ENCODE results near the gene C16orf90.

C16orf90 gene

GRCh38 chr16:3523281-3523680 is 28.0 kb upstream of the C16orf90 start:
- H3K4me3 ChIP-seq (ENCODE audit: low read depth, low read length) = no peak overlapping the region
- no peak for TF ChIP-seq CTCF (IDR thresholded peaks at IDR 0.05; ENCODE audit: insufficient read depth, low read depth, low read length, missing control alignments)
- DNase-seq (ENCODE audit: low read depth) = no peak

GRCh38 chr16:3520841-3521240 is 25.6 kb upstream of the C16orf90 start:
- DNase-seq (ENCODE audit: low read depth) = no peak
- no peak for TF ChIP-seq CTCF (IDR thresholded peaks at IDR 0.05; ENCODE audit: insufficient read depth, low read depth, low read length, missing control alignments)
- no peak overlapping the region for H3K4me3 ChIP-seq (ENCODE audit: low read depth, low read length)

GRCh38 chr16:3520413-3520812 is 25.1 kb upstream of the C16orf90 start:
- H3K4me3 ChIP-seq (ENCODE audit: low read depth, low read length) = no peak overlapping the region
- no peak for DNase-seq (ENCODE audit: low read depth)
- TF ChIP-seq CTCF (IDR thresholded peaks at IDR 0.05; ENCODE audit: insufficient read depth, low read depth, low read length, missing control alignments) = no peak

GRCh38 chr16:3519581-3519980 is 24.3 kb upstream of the C16orf90 start:
- TF ChIP-seq CTCF (IDR thresholded peaks at IDR 0.05; ENCODE audit: insufficient read depth, low read depth, low read length, missing control alignments) = no peak

GRCh38 chr16:3518986-3519348 is 23.7 kb upstream of the C16orf90 start:
- DNase-seq (ENCODE audit: low read depth) = no peak
- TF ChIP-seq CTCF (IDR thresholded peaks at IDR 0.05; ENCODE audit: insufficient read depth, low read depth, low read length, missing control alignments) = no peak
- H3K4me3 ChIP-seq (ENCODE audit: low read depth, low read length) = no peak overlapping the region

More at GRCh38 chr16:3519581-3519980, 24.3 kb upstream of the C16orf90 start:
- no peak overlapping the region for H3K4me3 ChIP-seq (ENCODE audit: low read depth, low read length)
- DNase-seq (ENCODE audit: low read depth) = no peak

- DNase-seq (ENCODE audit: low read depth) = no peak
- no peak for TF ChIP-seq CTCF (IDR thresholded peaks at IDR 0.05; ENCODE audit: insufficient read depth, low read depth, low read length, missing control alignments)
- H3K4me3 ChIP-seq (ENCODE audit: low read depth, low read length) = no peak overlapping the region
Measured at GRCh38 chr16:3518292-3518985, 23.1 kb upstream of the C16orf90 start.

- TF ChIP-seq CTCF (IDR thresholded peaks at IDR 0.05; ENCODE audit: insufficient read depth, low read depth, low read length, missing control alignments) = no peak
- H3K4me3 ChIP-seq (ENCODE audit: low read depth, low read length) = no peak overlapping the region
- DNase-seq (ENCODE audit: low read depth) = no peak
Measured at GRCh38 chr16:3515897-3516296, 20.6 kb upstream of the C16orf90 start.
